HepG2 (cell line): ENCODE data around the gene SDCCAG8. TPM values are rescaled to one million over a fixed set of nuclear protein-coding genes. Genes with fewer than 3 reads are reported as not detected.

Experiments
- ATAC-seq: fragments of 200-7000 bp; cut with Tn5 transposase; 3 replicates; pipeline ENCODE4 v1.9.1; 2020; ENCODE audit warnings: mild to moderate bottlenecking, moderate library complexity
- BruUV-seq: library from RNA; stranded (reverse); fragments of 400-500 nt; replicated peaks from 2 replicates; lab custom pipeline; 2021; lab: Mats Ljungman, UMichigan
- CTCF ChIA-PET: fragments of 300-600 bp; formaldehyde crosslinking; extraction: SDS; loops from one replicate; lab custom pipeline; 2021; ENCODE audit warnings: low total read pairs, inconsistent platforms, low intra/inter-chr PET ratio; lab: Yijun Ruan, JAX
- POLR2A ChIA-PET: fragments of 350-600 bp; sonication (Branson Sonifier 250); formaldehyde crosslinking; loops from one replicate; lab custom pipeline; 2020; ENCODE audit warnings: antibody characterized with exemption, inconsistent platforms; lab: Yijun Ruan, JAX
- DNase-seq: peaks from one replicate; pipeline ENCODE4 v3.0.0-alpha.2; 2015; ENCODE audit warnings: low spot score
- FAIRE-seq: peaks from 3 replicates; lab custom pipeline; 2011; peaks lifted over from hg19 to GRCh38; lab: Jason Lieb, UNC
- H2AFZ ChIP-seq: one replicate; pipeline ENCODE4 v1.6.1; 2011; ENCODE audit warnings: low read length, inconsistent platforms
- H3K27ac ChIP-seq: fragments of 300-600 bp; 3 replicates; pipeline ENCODE4 v1.8.0; 2011; ENCODE audit warnings: mixed run types, mild to moderate bottlenecking, mixed read lengths, low read length, inconsistent platforms; ENCODE audit not compliant: insufficient read depth; ENCODE audit errors: extremely low read length
- H3K27me3 ChIP-seq, 2 experiments: fragments of 200-600 bp in 1 of 2; 2 replicates in 1 of 2; 3 replicates in 1 of 2; pipeline versions ENCODE4 v1.6.0 to v1.8.0; 2011; ENCODE audit warnings: low read length in 2 of 2, mild to moderate bottlenecking in 2 of 2, moderate library complexity in 2 of 2, inconsistent platforms in 1 of 2; ENCODE audit not compliant: insufficient read depth in 2 of 2, control insufficient read depth in 1 of 2
- H3K36me3 ChIP-seq, 2 experiments: fragments of 200-600 bp in 1 of 2; replicated peaks in 1 of 2; 2 replicates in 1 of 2; 3 replicates in 1 of 2; pipeline versions ENCODE4 v1.5.1 to v1.8.0; 2011; ENCODE audit warnings: low read length in 2 of 2, inconsistent platforms in 1 of 2; ENCODE audit not compliant: insufficient read depth in 2 of 2, control insufficient read depth in 1 of 2
- H3K4me1 ChIP-seq: 2 replicates; pipeline ENCODE4 v1.5.1; 2012; ENCODE audit warnings: low read length, inconsistent platforms; ENCODE audit not compliant: insufficient read depth
- H3K4me2 ChIP-seq: 2 replicates; pipeline ENCODE4 v1.6.0; 2011; ENCODE audit warnings: low read depth, low read length, inconsistent platforms
- H3K4me3 ChIP-seq, 3 experiments: fragments of 200-600 bp in 1 of 3; sonication (generic), shearing (Covaris generic) in 1 of 3; replicated peaks in 1 of 3; 2 replicates each; pipeline ENCODE4 v1.5.1; 2011 to 2016; ENCODE audit warnings: low read length in 3 of 3, inconsistent platforms in 2 of 3, low read depth in 2 of 3, mild to moderate bottlenecking in 2 of 3, control low read depth in 1 of 3, mixed read lengths in 1 of 3; ENCODE audit not compliant: insufficient read depth in 1 of 3
- H3K79me2 ChIP-seq: one replicate; pipeline ENCODE4 v1.6.1; 2011; ENCODE audit warnings: low read length, inconsistent platforms; ENCODE audit not compliant: insufficient read depth
- H3K9ac ChIP-seq: 2 replicates; pipeline ENCODE4 v1.6.0; 2011; ENCODE audit warnings: mild to moderate bottlenecking, low read depth, low read length, inconsistent platforms; ENCODE audit not compliant: insufficient read depth
- H3K9me3 ChIP-seq: 2 replicates; pipeline ENCODE4 v1.5.1; 2012; ENCODE audit warnings: mild to moderate bottlenecking, low read length
- H4K20me1 ChIP-seq: 2 replicates; pipeline ENCODE4 v1.6.0; 2011; ENCODE audit warnings: inconsistent platforms, mild to moderate bottlenecking, low read length, moderate library complexity; ENCODE audit not compliant: insufficient read depth
- DMAP1 ChIP-seq: IDR thresholded peaks from 2 replicates; pipeline ENCODE4 v1.6.1; 2016
- NFKBIZ ChIP-seq: IDR thresholded peaks from 2 replicates; pipeline ENCODE4 v1.6.1; 2018; ENCODE audit warnings: missing genetic modification reagents, missing compliant biosample characterization
- STAT5B ChIP-seq: sonication (generic); formaldehyde crosslinking; IDR thresholded peaks from 2 replicates; pipeline ENCODE4 v1.4.0; 2020; ENCODE audit warnings: missing genetic modification reagents
- ZNF674 ChIP-seq: sonication (generic); formaldehyde crosslinking; IDR thresholded peaks from 2 replicates; pipeline ENCODE4 v1.5.0; 2020; ENCODE audit warnings: low read depth, mild to moderate bottlenecking, missing genetic modification reagents
- WGBS: methylation state at CpG from one replicate; pipeline ENCODE4 v1.1.6; 2017; ENCODE audit warnings: low lambda C conversion rate; 5-methylcytosine and 5-hydroxymethylcytosine counted together
- in situ Hi-C: cut with HindIII; loops from 2 replicates; pipeline ENCODE4 v1.10.0; 2017; ENCODE audit warnings: low pct_unique_long_range_greater_than_20kb; ENCODE audit not compliant: extremely low pct_ligation_motif_present
- intact Hi-C: fragments of 100-400 bp; cut with micrococcal nuclease; formaldehyde crosslinking; loops from one replicate; pipeline ENCODE4 v1.10.0; 2022; ENCODE audit not compliant: unreplicated experiment
- polyA plus RNA-seq, 8 experiments: library from polyadenylated mRNA; depleted of rRNA in 3 of 8; stranded (reverse) in 7 of 8; unstranded in 1 of 8; fragments of >200 nt; fragmentation: Illumina TruSeq in 4 of 8; extraction: Trizol in 4 of 8; gene quantifications; 2 replicates each; pipeline versions ENCODE4 v1.2.1 to v1.2.3, GENCODE V29; 2011 to 2016; ENCODE audit warnings: low read depth in 4 of 8, missing spikeins in 1 of 8, mixed read lengths in 1 of 8; ENCODE audit not compliant: insufficient read depth in 1 of 8
- total RNA-seq, 5 experiments: library from RNA; depleted of rRNA; stranded (reverse); fragments of >200 nt; fragmentation: Illumina TruSeq; extraction: Trizol; gene quantifications; 2 replicates each; pipeline ENCODE4 v1.2.3, GENCODE V29; 2016; ENCODE audit warnings: low read depth in 1 of 5
- TF ChIP-seq, protein P1 (sequence below): sonication (generic); formaldehyde crosslinking; IDR thresholded peaks from 2 replicates; pipeline ENCODE4 v1.4.0; 2020; ENCODE audit warnings: missing genetic modification reagents

The SDCCAG8 gene
- total and polyA plus RNA-seq, 2 of the 13 experiments (the other 11 are each of a cell fraction or from before 2014, with no cell fraction given), result 9.5 to 13.4 TPM

GRCh38 chr1:243267471-243267880 is 11.6 kb downstream of the SDCCAG8 start:
- H3K4me2 ChIP-seq, result no peak overlapping the region

More at GRCh38 chr1:243267471-243267880, 11.6 kb downstream of the SDCCAG8 start:
- Histone ChIP-seq H3K9ac (no peak overlapping the region), H3K4me3 (no peak overlapping the region), H3K4me1 (no peaks in the 10 kb centered on the region; the same call in 1 of the 2 replicates), H3K9me3 (no peaks in the 10 kb centered on the region), H3K79me2 (no peaks in the 10 kb centered on the region), H4K20me1 (no peaks in the 10 kb centered on the region), H2AFZ (no peak overlapping the region), H3K36me3 (no peaks in the 10 kb centered on the region), H3K27ac (no peak overlapping the region), H3K27me3 (no peaks in the 10 kb centered on the region)
- FAIRE-seq (no peak), DNase-seq (no peak), ATAC-seq (no peak)
- intact Hi-C loops, result no loop called here
- TF ChIP-seq DMAP1 (CRISPR knock-in tag) (no peak), NFKBIZ (CRISPR knock-in tag) (no peak), ZNF674 (CRISPR knock-in tag) (no peak), STAT5B (CRISPR knock-in tag) (no peak)
- TF ChIP-seq, protein P1, sequence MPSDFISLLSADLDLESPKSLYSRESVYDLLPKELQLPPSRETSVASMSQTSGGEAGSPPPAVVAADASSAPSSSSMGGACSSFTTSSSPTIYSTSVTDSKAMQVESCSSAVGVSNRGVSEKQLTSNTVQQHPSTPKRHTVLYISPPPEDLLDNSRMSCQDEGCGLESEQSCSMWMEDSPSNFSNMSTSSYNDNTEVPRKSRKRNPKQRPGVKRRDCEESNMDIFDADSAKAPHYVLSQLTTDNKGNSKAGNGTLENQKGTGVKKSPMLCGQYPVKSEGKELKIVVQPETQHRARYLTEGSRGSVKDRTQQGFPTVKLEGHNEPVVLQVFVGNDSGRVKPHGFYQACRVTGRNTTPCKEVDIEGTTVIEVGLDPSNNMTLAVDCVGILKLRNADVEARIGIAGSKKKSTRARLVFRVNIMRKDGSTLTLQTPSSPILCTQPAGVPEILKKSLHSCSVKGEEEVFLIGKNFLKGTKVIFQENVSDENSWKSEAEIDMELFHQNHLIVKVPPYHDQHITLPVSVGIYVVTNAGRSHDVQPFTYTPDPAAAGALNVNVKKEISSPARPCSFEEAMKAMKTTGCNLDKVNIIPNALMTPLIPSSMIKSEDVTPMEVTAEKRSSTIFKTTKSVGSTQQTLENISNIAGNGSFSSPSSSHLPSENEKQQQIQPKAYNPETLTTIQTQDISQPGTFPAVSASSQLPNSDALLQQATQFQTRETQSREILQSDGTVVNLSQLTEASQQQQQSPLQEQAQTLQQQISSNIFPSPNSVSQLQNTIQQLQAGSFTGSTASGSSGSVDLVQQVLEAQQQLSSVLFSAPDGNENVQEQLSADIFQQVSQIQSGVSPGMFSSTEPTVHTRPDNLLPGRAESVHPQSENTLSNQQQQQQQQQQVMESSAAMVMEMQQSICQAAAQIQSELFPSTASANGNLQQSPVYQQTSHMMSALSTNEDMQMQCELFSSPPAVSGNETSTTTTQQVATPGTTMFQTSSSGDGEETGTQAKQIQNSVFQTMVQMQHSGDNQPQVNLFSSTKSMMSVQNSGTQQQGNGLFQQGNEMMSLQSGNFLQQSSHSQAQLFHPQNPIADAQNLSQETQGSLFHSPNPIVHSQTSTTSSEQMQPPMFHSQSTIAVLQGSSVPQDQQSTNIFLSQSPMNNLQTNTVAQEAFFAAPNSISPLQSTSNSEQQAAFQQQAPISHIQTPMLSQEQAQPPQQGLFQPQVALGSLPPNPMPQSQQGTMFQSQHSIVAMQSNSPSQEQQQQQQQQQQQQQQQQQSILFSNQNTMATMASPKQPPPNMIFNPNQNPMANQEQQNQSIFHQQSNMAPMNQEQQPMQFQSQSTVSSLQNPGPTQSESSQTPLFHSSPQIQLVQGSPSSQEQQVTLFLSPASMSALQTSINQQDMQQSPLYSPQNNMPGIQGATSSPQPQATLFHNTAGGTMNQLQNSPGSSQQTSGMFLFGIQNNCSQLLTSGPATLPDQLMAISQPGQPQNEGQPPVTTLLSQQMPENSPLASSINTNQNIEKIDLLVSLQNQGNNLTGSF, result no peak
- no TSS peak for BruUV-seq
- POLR2A ChIA-PET, result no interaction called here
- CTCF ChIA-PET, result no interaction called here
- WGBS, result 93% methylated on average over 10 of the region's 10 CpGs
- in situ Hi-C loops, result no loop called here
